Activated CD8-positive, alpha-beta T cell treated with anti-CD3 and anti-CD28 coated beads for 36 hours (primary cell): ENCODE data around the gene PHF11. TPM values are rescaled to one million over a fixed set of nuclear protein-coding genes. Genes with fewer than 3 reads are reported as not detected.

Source experiments
- ATAC-seq: fragments of 200-7000 bp; cut with Tn5 transposase; one replicate; pipeline ENCODE4 v1.10.0; 2021; ENCODE audit warnings: mild to moderate bottlenecking, moderate library complexity
- CTCF ChIA-PET: fragments of 350-600 bp; sonication (Branson Sonifier 250); formaldehyde crosslinking; loops from one replicate; lab custom pipeline; 2021; ENCODE audit warnings: antibody characterized with exemption; lab: Charles Lee
- POLR2A ChIA-PET: fragments of 350-600 bp; sonication (Branson Sonifier 250); formaldehyde crosslinking; loops from one replicate; lab custom pipeline; 2021; ENCODE audit warnings: antibody characterized with exemption; lab: Charles Lee
- DNase-seq: peaks from one replicate; pipeline ENCODE4 v3.0.0-alpha.2; 2020
- H3K27ac Mint-ChIP-seq: one replicate; pipeline ENCODE4 v1.8.0; 2021; ENCODE audit warnings: mild to moderate bottlenecking, mixed read lengths
- H3K27me3 Mint-ChIP-seq: one replicate; pipeline ENCODE4 v1.8.0; 2021; ENCODE audit warnings: mixed read lengths
- H3K36me3 Mint-ChIP-seq: one replicate; pipeline ENCODE4 v1.8.0; 2021; ENCODE audit warnings: low read depth, mixed read lengths
- H3K4me1 Mint-ChIP-seq: one replicate; pipeline ENCODE4 v1.8.0; 2021; ENCODE audit warnings: low read depth, mixed read lengths
- H3K4me3 Mint-ChIP-seq: one replicate; pipeline ENCODE4 v1.8.0; 2021; ENCODE audit warnings: mild to moderate bottlenecking, moderate library complexity, mixed read lengths
- H3K9me3 Mint-ChIP-seq: one replicate; pipeline ENCODE4 v1.8.0; 2021; ENCODE audit warnings: mixed read lengths
- CTCF ChIP-seq: fragments of 200-600 bp; IDR thresholded peaks from one replicate; pipeline ENCODE4 v1.8.0; 2022; ENCODE audit warnings: antibody characterized with exemption, mild to moderate bottlenecking
- intact Hi-C: fragments of 100-400 bp; cut with micrococcal nuclease; formaldehyde crosslinking; loops from one replicate; pipeline ENCODE4 v1.10.0; 2022
- total RNA-seq, 2 experiments: library from RNA; stranded (reverse); gene quantifications; one replicate each; pipeline ENCODE4 v1.2.3, GENCODE V29; 2021

Gene PHF11
- total RNA-seq, 2 experiments from 2014 or later, result 59.3 to 62.6 TPM

- intact Hi-C loops, result no loop called here
- ATAC-seq (no peak), DNase-seq (no peak)
- no peaks in the 10 kb centered on the region for H3K9me3 Mint-ChIP-seq
- no peak for TF ChIP-seq CTCF
- ChIA-PET CTCF (no interaction called here), POLR2A (no interaction called here)
- no peak overlapping the region for H3K27ac Mint-ChIP-seq
- peaks cover 16% of the 10 kb centered on the region for H3K36me3 Mint-ChIP-seq
- H3K27me3 Mint-ChIP-seq, result no peaks in the 10 kb centered on the region
- no peak overlapping the region for H3K4me3 Mint-ChIP-seq
- H3K4me1 Mint-ChIP-seq, result peaks cover 25% of the 10 kb centered on the region
These were observed 39.6 kb upstream of the PHF11 start for GRCh38 chr13:49456156-49456555.

- POLR2A ChIA-PET, result no interaction called here
- no peak overlapping the region for H3K27ac Mint-ChIP-seq
- TF ChIP-seq CTCF, result no peak
- H3K27me3 Mint-ChIP-seq, result no peaks in the 10 kb centered on the region
- DNase-seq (no peak), ATAC-seq (no peak)
- CTCF ChIA-PET, result no interaction called here
- peaks cover 23% of the 10 kb centered on the region for H3K4me1 Mint-ChIP-seq
- no peaks in the 10 kb centered on the region for H3K9me3 Mint-ChIP-seq
- intact Hi-C loops, result no loop called here
- H3K4me3 Mint-ChIP-seq, result no peak overlapping the region
- peaks cover 24% of the 10 kb centered on the region for H3K36me3 Mint-ChIP-seq
These were observed 38.5 kb upstream of the PHF11 start for GRCh38 chr13:49457221-49457620.

GRCh38 chr13:49459580-49459979 is 36.2 kb upstream of the PHF11 start:
- DNase-seq (no peak), ATAC-seq (no peak)
- TF ChIP-seq CTCF, result no peak
- intact Hi-C loops, result no loop called here
- no peak overlapping the region for H3K4me3 Mint-ChIP-seq
- H3K9me3 Mint-ChIP-seq, result peaks cover 8% of the 10 kb centered on the region
- no peak overlapping the region for H3K27ac Mint-ChIP-seq
- peaks cover 10% of the 10 kb centered on the region for H3K4me1 Mint-ChIP-seq
- POLR2A ChIA-PET, result interaction anchor here (0.6 kb wide), 1 partner anchor 211 kb away, joined by 3 read pairs; no protein-coding TSS in a partner anchor
- CTCF ChIA-PET, result interaction anchor here (1.2 to 1.4 kb wide), 2 partner anchors 15 to 24 kb away, joined by 3 to 6 read pairs; no protein-coding TSS in a partner anchor
- H3K27me3 Mint-ChIP-seq, result no peaks in the 10 kb centered on the region
- H3K36me3 Mint-ChIP-seq, result peaks cover 39% of the 10 kb centered on the region

- no peak for ATAC-seq
- Mint-ChIP-seq H3K27me3 (no peaks in the 10 kb centered on the region), H3K36me3 (peaks cover 48% of the 10 kb centered on the region), H3K4me3 (no peak overlapping the region), H3K9me3 (peaks cover 8% of the 10 kb centered on the region), H3K27ac (no peak overlapping the region), H3K4me1 (peaks cover 3% of the 10 kb centered on the region)
- POLR2A ChIA-PET, result no interaction called here
- intact Hi-C loops, result no loop called here
- TF ChIP-seq CTCF, result no peak
- CTCF ChIA-PET, result no interaction called here
- no peak for DNase-seq
These were observed 31.7 kb upstream of the PHF11 start for GRCh38 chr13:49464085-49464484.

GRCh38 chr13:49464621-49465325 is 31.0 kb upstream of the PHF11 start:
- Mint-ChIP-seq H3K4me3 (no peak overlapping the region), H3K27ac (no peak overlapping the region)
- CTCF ChIA-PET, result no interaction called here

More at GRCh38 chr13:49464621-49465325, 31.0 kb upstream of the PHF11 start:
- TF ChIP-seq CTCF, result no peak
- Mint-ChIP-seq H3K9me3 (peaks cover 8% of the 10 kb centered on the region), H3K36me3 (peaks cover 51% of the 10 kb centered on the region), H3K27me3 (no peaks in the 10 kb centered on the region), H3K4me1 (no peaks in the 10 kb centered on the region)
- POLR2A ChIA-PET, result no interaction called here
- DNase-seq (no peak), ATAC-seq (no peak)
- intact Hi-C loops, result no loop called here
